ENCODE data around the gene WNK2. TPM values are rescaled to one million over a fixed set of nuclear protein-coding genes. Genes with fewer than 3 reads are reported as not detected.

WNK2 gene
- total RNA-seq, 1 experiment from 2014 or later = 69.4 TPM

GRCh38 chr9:93207860-93208734 lies 24.2 kb downstream of the WNK2 start:
- no peaks in the 10 kb centered on the region for H3K27me3 ChIP-seq (ENCODE audit: insufficient read depth, low read length)
- H3K79me1 ChIP-seq (ENCODE audit: insufficient read depth, low read depth, low read length, poor library complexity, severe bottlenecking) = peaks cover 4% of the 10 kb centered on the region
- H3K4ac ChIP-seq (ENCODE audit: low read depth, low read length) = no peak overlapping the region
- no peaks in the 10 kb centered on the region for H3K23me2 ChIP-seq (ENCODE audit: insufficient read length, low read depth, low read length, poor library complexity, severe bottlenecking)
- no peak overlapping the region for H2AFZ ChIP-seq (ENCODE audit: low read length)
- H4K8ac ChIP-seq (replicated peaks; ENCODE audit: insufficient read length, low read depth, low read length) = no peak overlapping the region
- peak overlapping the region in 2 of 3 experiments; percentile 41 to 59; a peak in 4 of 7 replicates for H3K27ac Mint-ChIP-seq
- no peak overlapping the region for H2BK15ac ChIP-seq (ENCODE audit: low read depth, low read length)
- no peak overlapping the region for H2AK5ac ChIP-seq (ENCODE audit: insufficient read length, low read length)
- H3K4me2 ChIP-seq (ENCODE audit: insufficient read depth, insufficient read length, low read length) = no peak overlapping the region
- no peak overlapping the region for H2BK12ac ChIP-seq (ENCODE audit: insufficient read length, low read depth, low read length)
- H3K79me2 ChIP-seq (ENCODE audit: insufficient read depth, low read length) = peaks cover 10% of the 10 kb centered on the region; the same call in 1 of the 2 replicates
- H3K23ac ChIP-seq (ENCODE audit: insufficient read length, low read depth, low read length) = no peak overlapping the region
- DNase-seq = no peak
- H3K36me3 Mint-ChIP-seq (ENCODE audit: insufficient read depth in 1 of 3, low read depth in 3 of 3) = peaks cover 2 to 7% (median 5%) of the 10 kb centered on the region in 3 experiments; a peak in 5 of 7 replicates
- no peak overlapping the region for H2BK20ac ChIP-seq (ENCODE audit: low read depth, low read length, poor library complexity, severe bottlenecking)
- no peak overlapping the region for H3K27ac ChIP-seq (ENCODE audit: insufficient read length, low read depth, low read length)
- no peak overlapping the region for H3K14ac ChIP-seq (ENCODE audit: insufficient read depth, low read length)
- H3K4me1 ChIP-seq (ENCODE audit: insufficient read depth, low read length) = no peaks in the 10 kb centered on the region
- WGBS (ENCODE audit: extremely low coverage, insufficient read length, low lambda C conversion rate) = no CpG with 5 or more reads among the region's 25 CpGs
- no peak overlapping the region for H4K5ac ChIP-seq (ENCODE audit: insufficient read length, low read depth, low read length)
- no peak overlapping the region for H2BK120ac ChIP-seq (ENCODE audit: low read depth, low read length, poor library complexity, severe bottlenecking)
- no peaks in the 10 kb centered on the region for H4K20me1 ChIP-seq (ENCODE audit: control insufficient read depth, insufficient read depth, insufficient read length)
- H4K91ac ChIP-seq (ENCODE audit: insufficient read length, low read depth, low read length) = no peak overlapping the region
- H3K4me3 Mint-ChIP-seq = no peak overlapping the region; a peak in 1 of 5 replicates
- H2BK5ac ChIP-seq (ENCODE audit: insufficient read length, low read length) = no peak overlapping the region
- peaks cover 0 to 3% of the 10 kb centered on the region in 2 experiments; a peak in 1 of 5 replicates for H3K9me3 Mint-ChIP-seq
- no peak overlapping the region for H3K56ac ChIP-seq (ENCODE audit: insufficient read length, low read depth, low read length)
- H3K9me3 ChIP-seq (ENCODE audit: control insufficient read depth, low read depth, low read length) = no peaks in the 10 kb centered on the region
- H3K27me3 Mint-ChIP-seq (ENCODE audit: low read depth) = no peaks in the 10 kb centered on the region
- peaks cover 6 to 8% of the 10 kb centered on the region in 2 experiments for H3K4me1 Mint-ChIP-seq
- no peak for TF ChIP-seq CTCF (conservative IDR thresholded peaks at IDR 0.05)
- no peak overlapping the region for H3K18ac ChIP-seq (ENCODE audit: insufficient read length, low read depth, low read length)
- H3K9ac ChIP-seq (ENCODE audit: extremely low read depth, insufficient read length, low read length) = no peak overlapping the region
- no peak overlapping the region for H3T11ph ChIP-seq (ENCODE audit: low read length)

Measured in H9 (cell line).